ENCODE results near the gene SRPK2. TPM values are rescaled to one million over a fixed set of nuclear protein-coding genes. Genes with fewer than 3 reads are reported as not detected.
"Not testable (repeated sequence)": the region's sequence is repeated elsewhere in the genome, so short reads cannot be mapped to it uniquely, and the experiment has no call there.

SRPK2 gene
- total and polyA plus RNA-seq, 2 of the 8 experiments (the other 6 are each of a cell fraction or from before 2014, with no cell fraction given), result 10.0 to 47.1 TPM

- FAIRE-seq; H4K8ac ChIP-seq (ENCODE audit: extremely low read depth, insufficient read depth, low read length); H3K4ac ChIP-seq (replicated peaks; ENCODE audit: insufficient read length, low read depth, low read length); H2BK20ac ChIP-seq (ENCODE audit: low read length); H3K9me3 ChIP-seq (ENCODE audit: insufficient read depth in 2 of 2, low read depth in 1 of 2, low read length in 1 of 2); H3K9ac ChIP-seq (replicated peaks in 1 of 4; ENCODE audit: extremely low read depth in 1 of 4, low read depth in 3 of 4, low read length in 3 of 4); H3K4me3 ChIP-seq (ENCODE audit: extremely low read depth in 1 of 4, insufficient read depth in 2 of 4, low read depth in 3 of 4, low read length in 4 of 4); H2BK5ac ChIP-seq (ENCODE audit: low read depth, low read length); H3K4me2 ChIP-seq (ENCODE audit: insufficient read depth in 1 of 2, low read depth in 2 of 2, low read length in 2 of 2); H3K36me3 ChIP-seq (ENCODE audit: control insufficient read depth in 2 of 4, insufficient read depth in 4 of 4, low read length in 3 of 4); H3K56ac ChIP-seq (replicated peaks; ENCODE audit: insufficient read length, low read depth, low read length); H4K91ac ChIP-seq (replicated peaks; ENCODE audit: insufficient read length, low read length); H2BK15ac ChIP-seq (ENCODE audit: low read length); POLR2A ChIA-PET (ENCODE audit: partially characterized antibody); H2AFZ ChIP-seq (ENCODE audit: low read length); H3K23ac ChIP-seq (ENCODE audit: insufficient read length); H3K79me2 ChIP-seq (ENCODE audit: control insufficient read depth in 1 of 2, insufficient read depth in 2 of 2, low read length in 2 of 2); H3K79me1 ChIP-seq (ENCODE audit: low read depth, low read length); H3K4me1 ChIP-seq (replicated peaks in 1 of 4; ENCODE audit: control insufficient read depth in 3 of 4, insufficient read depth in 4 of 4, low read length in 3 of 4); CTCF ChIA-PET (ENCODE audit: partially characterized antibody); H4K20me1 ChIP-seq (replicated peaks in 1 of 2; ENCODE audit: control insufficient read depth in 1 of 2, insufficient read depth in 2 of 2, low read length in 2 of 2); H3K27me3 ChIP-seq (replicated peaks in 1 of 4; ENCODE audit: control insufficient read depth in 3 of 4, extremely low read depth in 1 of 4, insufficient read depth in 3 of 4, low read length in 3 of 4); H3K27ac ChIP-seq (ENCODE audit: low read depth, low read length); H2AK5ac ChIP-seq (ENCODE audit: low read depth, low read length); DNase-seq (ENCODE audit: low read depth in 1 of 2, low spot score in 2 of 2); H3K14ac ChIP-seq (ENCODE audit: insufficient read length); H3K18ac ChIP-seq (ENCODE audit: extremely low read depth, low read length); H4K5ac ChIP-seq (ENCODE audit: insufficient read length, low read depth, low read length); H2BK12ac ChIP-seq (ENCODE audit: low read depth, low read length); H3K23me2 ChIP-seq (ENCODE audit: low read depth, low read length); H2BK120ac ChIP-seq (replicated peaks; ENCODE audit: low read depth, low read length): not testable (repeated sequence)
- WGBS, 2 experiments (ENCODE audit: extremely low coverage in 1 of 2, insufficient coverage in 1 of 2, insufficient read length in 1 of 2, insufficient replicate concordance in 2 of 2, low coverage in 1 of 2, low lambda C conversion rate in 2 of 2, missing lambda C conversion rate in 1 of 2), result 93% methylated on average over 16 of the region's 16 CpGs; no CpG with 5 or more reads in 1 of the 2 experiments
These were observed 193.8 kb downstream of the SRPK2 start for GRCh38 chr7:105194959-105195358.
